HepG2 (cell line): ENCODE results near the gene GPR25. TPM values are rescaled to one million over a fixed set of nuclear protein-coding genes. Genes with fewer than 3 reads are reported as not detected.

ENCODE experiments used
- ATAC-seq: fragments of 200-7000 bp; cut with Tn5 transposase; 3 replicates; pipeline ENCODE4 v1.9.1; 2020; ENCODE audit warnings: mild to moderate bottlenecking, moderate library complexity
- BruUV-seq: library from RNA; stranded (reverse); fragments of 400-500 nt; replicated peaks from 2 replicates; lab custom pipeline; 2021; lab: Mats Ljungman, UMichigan
- CTCF ChIA-PET: fragments of 300-600 bp; formaldehyde crosslinking; extraction: SDS; loops from one replicate; lab custom pipeline; 2021; ENCODE audit warnings: low total read pairs, inconsistent platforms, low intra/inter-chr PET ratio; lab: Yijun Ruan, JAX
- POLR2A ChIA-PET: fragments of 350-600 bp; sonication (Branson Sonifier 250); formaldehyde crosslinking; loops from one replicate; lab custom pipeline; 2020; ENCODE audit warnings: antibody characterized with exemption, inconsistent platforms; lab: Yijun Ruan, JAX
- DNase-seq: peaks from one replicate; pipeline ENCODE4 v3.0.0-alpha.2; 2015; ENCODE audit warnings: low spot score
- FAIRE-seq: peaks from 3 replicates; lab custom pipeline; 2011; peaks lifted over from hg19 to GRCh38; lab: Jason Lieb, UNC
- H2AFZ ChIP-seq: one replicate; pipeline ENCODE4 v1.6.1; 2011; ENCODE audit warnings: low read length, inconsistent platforms
- H3K27ac ChIP-seq: fragments of 300-600 bp; 3 replicates; pipeline ENCODE4 v1.8.0; 2011; ENCODE audit warnings: mixed run types, mild to moderate bottlenecking, mixed read lengths, low read length, inconsistent platforms; ENCODE audit not compliant: insufficient read depth; ENCODE audit errors: extremely low read length
- H3K27me3 ChIP-seq, 2 experiments: fragments of 200-600 bp in 1 of 2; 2 replicates in 1 of 2; 3 replicates in 1 of 2; pipeline versions ENCODE4 v1.6.0 to v1.8.0; 2011; ENCODE audit warnings: low read length in 2 of 2, mild to moderate bottlenecking in 2 of 2, moderate library complexity in 2 of 2, inconsistent platforms in 1 of 2; ENCODE audit not compliant: insufficient read depth in 2 of 2, control insufficient read depth in 1 of 2
- H3K36me3 ChIP-seq, 2 experiments: fragments of 200-600 bp in 1 of 2; replicated peaks in 1 of 2; 2 replicates in 1 of 2; 3 replicates in 1 of 2; pipeline versions ENCODE4 v1.5.1 to v1.8.0; 2011; ENCODE audit warnings: low read length in 2 of 2, inconsistent platforms in 1 of 2; ENCODE audit not compliant: insufficient read depth in 2 of 2, control insufficient read depth in 1 of 2
- H3K4me1 ChIP-seq: 2 replicates; pipeline ENCODE4 v1.5.1; 2012; ENCODE audit warnings: low read length, inconsistent platforms; ENCODE audit not compliant: insufficient read depth
- H3K4me2 ChIP-seq: 2 replicates; pipeline ENCODE4 v1.6.0; 2011; ENCODE audit warnings: low read depth, low read length, inconsistent platforms
- H3K4me3 ChIP-seq, 3 experiments: fragments of 200-600 bp in 1 of 3; sonication (generic), shearing (Covaris generic) in 1 of 3; replicated peaks in 1 of 3; 2 replicates each; pipeline ENCODE4 v1.5.1; 2011 to 2016; ENCODE audit warnings: low read length in 3 of 3, inconsistent platforms in 2 of 3, low read depth in 2 of 3, mild to moderate bottlenecking in 2 of 3, control low read depth in 1 of 3, mixed read lengths in 1 of 3; ENCODE audit not compliant: insufficient read depth in 1 of 3
- H3K79me2 ChIP-seq: one replicate; pipeline ENCODE4 v1.6.1; 2011; ENCODE audit warnings: low read length, inconsistent platforms; ENCODE audit not compliant: insufficient read depth
- H3K9ac ChIP-seq: 2 replicates; pipeline ENCODE4 v1.6.0; 2011; ENCODE audit warnings: mild to moderate bottlenecking, low read depth, low read length, inconsistent platforms; ENCODE audit not compliant: insufficient read depth
- H3K9me3 ChIP-seq: 2 replicates; pipeline ENCODE4 v1.5.1; 2012; ENCODE audit warnings: mild to moderate bottlenecking, low read length
- H4K20me1 ChIP-seq: 2 replicates; pipeline ENCODE4 v1.6.0; 2011; ENCODE audit warnings: inconsistent platforms, mild to moderate bottlenecking, low read length, moderate library complexity; ENCODE audit not compliant: insufficient read depth
- AGO1 ChIP-seq: fragments of 200-400 bp; formaldehyde crosslinking; IDR thresholded peaks from 2 replicates; pipeline ENCODE4 v1.6.1; 2017; ENCODE audit warnings: mild to moderate bottlenecking, low read depth, low read length, moderate library complexity; ENCODE audit not compliant: poor library complexity, severe bottlenecking
- ETV5 ChIP-seq: IDR thresholded peaks from 2 replicates; pipeline ENCODE4 v1.6.1; 2018; ENCODE audit warnings: missing biosample characterization, missing genetic modification reagents, inconsistent platforms, borderline replicate concordance
- KDM4B ChIP-seq: sonication (generic); formaldehyde crosslinking; IDR thresholded peaks from 2 replicates; pipeline ENCODE4 v1.4.0; 2020; ENCODE audit warnings: missing genetic modification reagents
- NFE2 ChIP-seq: sonication (generic); formaldehyde crosslinking; IDR thresholded peaks from 2 replicates; pipeline ENCODE4 v1.4.0; 2020; ENCODE audit warnings: missing genetic modification reagents
- PCBP2 ChIP-seq: fragments of 200-400 bp; formaldehyde crosslinking; optimal IDR thresholded peaks from 2 replicates; pipeline ENCODE3; 2018; ENCODE audit warnings: low read length, low read depth; ENCODE audit not compliant: poor library complexity, severe bottlenecking
- RFXAP ChIP-seq: sonication (generic); formaldehyde crosslinking; IDR thresholded peaks from 2 replicates; pipeline ENCODE4 v1.4.0; 2020; ENCODE audit warnings: missing genetic modification reagents, borderline replicate concordance
- ZNF761 ChIP-seq: sonication (generic); formaldehyde crosslinking; conservative IDR thresholded peaks from 2 replicates; pipeline ENCODE4 v1.4.0; 2020; ENCODE audit warnings: mild to moderate bottlenecking, missing genetic modification reagents
- WGBS: methylation state at CpG from one replicate; pipeline ENCODE4 v1.1.6; 2017; ENCODE audit warnings: low lambda C conversion rate; 5-methylcytosine and 5-hydroxymethylcytosine counted together
- in situ Hi-C: cut with HindIII; loops from 2 replicates; pipeline ENCODE4 v1.10.0; 2017; ENCODE audit warnings: low pct_unique_long_range_greater_than_20kb; ENCODE audit not compliant: extremely low pct_ligation_motif_present
- intact Hi-C: fragments of 100-400 bp; cut with micrococcal nuclease; formaldehyde crosslinking; loops from one replicate; pipeline ENCODE4 v1.10.0; 2022; ENCODE audit not compliant: unreplicated experiment
- polyA plus RNA-seq, 8 experiments: library from polyadenylated mRNA; depleted of rRNA in 3 of 8; stranded (reverse) in 7 of 8; unstranded in 1 of 8; fragments of >200 nt; fragmentation: Illumina TruSeq in 4 of 8; extraction: Trizol in 4 of 8; gene quantifications; 2 replicates each; pipeline versions ENCODE4 v1.2.1 to v1.2.3, GENCODE V29; 2011 to 2016; ENCODE audit warnings: low read depth in 4 of 8, missing spikeins in 1 of 8, mixed read lengths in 1 of 8; ENCODE audit not compliant: insufficient read depth in 1 of 8
- total RNA-seq, 5 experiments: library from RNA; depleted of rRNA; stranded (reverse); fragments of >200 nt; fragmentation: Illumina TruSeq; extraction: Trizol; gene quantifications; 2 replicates each; pipeline ENCODE4 v1.2.3, GENCODE V29; 2016; ENCODE audit warnings: low read depth in 1 of 5
- TF ChIP-seq, protein P1 (sequence below): fragments of 450-650 bp; IDR thresholded peaks from 2 replicates; pipeline ENCODE4 v1.6.1; 2017
- TF ChIP-seq, protein P2 (sequence below): sonication (generic); IDR thresholded peaks from 2 replicates; pipeline ENCODE4 v1.6.1; 2016; ENCODE audit warnings: low read depth, borderline replicate concordance
- TF ChIP-seq, protein P3 (sequence below): sonication (generic); formaldehyde crosslinking; IDR thresholded peaks from 2 replicates; pipeline ENCODE4 v1.4.0; 2020; ENCODE audit warnings: missing genetic modification reagents, borderline replicate concordance

The GPR25 gene
- total and polyA plus RNA-seq, 2 of the 13 experiments (the other 11 are each of a cell fraction or from before 2014, with no cell fraction given), result not detected

DNA sequence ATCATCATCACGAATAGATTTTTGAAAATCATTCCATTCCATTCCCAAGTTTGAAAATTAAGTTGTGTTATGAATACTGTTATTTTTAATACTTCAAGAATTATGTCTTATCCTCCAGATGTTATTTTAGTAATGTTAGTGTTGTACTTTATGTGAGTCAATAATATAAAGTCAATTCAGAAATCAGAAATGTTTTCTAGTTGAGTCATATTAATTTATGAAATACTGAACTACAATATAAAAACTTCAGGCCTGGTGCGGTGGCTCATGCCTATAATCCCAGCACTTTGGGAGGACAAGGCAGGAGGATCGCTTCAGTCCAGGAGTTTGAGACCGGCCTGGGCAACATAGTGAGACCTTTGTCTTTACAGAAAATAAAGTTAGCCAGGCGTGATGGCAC, 38.4 kb upstream of the GPR25 start:
- intact Hi-C loops (no loop called here), in situ Hi-C loops (no loop called here)
- H3K79me2 ChIP-seq, result no peaks in the 10 kb centered on the region
- WGBS, result 95% methylated on average over 5 of the region's 5 CpGs
- no TSS peak for BruUV-seq
- H3K4me3 ChIP-seq, result no peak overlapping the region
- no peaks in the 10 kb centered on the region for H3K9me3 ChIP-seq
- no peak overlapping the region for H2AFZ ChIP-seq
- FAIRE-seq (no peak), ATAC-seq (no peak), DNase-seq (no peak)
- ChIA-PET CTCF (no interaction called here), POLR2A (no interaction called here)
- H3K4me1 ChIP-seq, result no peaks in the 10 kb centered on the region
- no peaks in the 10 kb centered on the region; a peak in 2 of 5 replicates for H3K36me3 ChIP-seq
- H3K4me2 ChIP-seq, result no peak overlapping the region
- no peak overlapping the region for H3K9ac ChIP-seq
- TF ChIP-seq, protein P1, sequence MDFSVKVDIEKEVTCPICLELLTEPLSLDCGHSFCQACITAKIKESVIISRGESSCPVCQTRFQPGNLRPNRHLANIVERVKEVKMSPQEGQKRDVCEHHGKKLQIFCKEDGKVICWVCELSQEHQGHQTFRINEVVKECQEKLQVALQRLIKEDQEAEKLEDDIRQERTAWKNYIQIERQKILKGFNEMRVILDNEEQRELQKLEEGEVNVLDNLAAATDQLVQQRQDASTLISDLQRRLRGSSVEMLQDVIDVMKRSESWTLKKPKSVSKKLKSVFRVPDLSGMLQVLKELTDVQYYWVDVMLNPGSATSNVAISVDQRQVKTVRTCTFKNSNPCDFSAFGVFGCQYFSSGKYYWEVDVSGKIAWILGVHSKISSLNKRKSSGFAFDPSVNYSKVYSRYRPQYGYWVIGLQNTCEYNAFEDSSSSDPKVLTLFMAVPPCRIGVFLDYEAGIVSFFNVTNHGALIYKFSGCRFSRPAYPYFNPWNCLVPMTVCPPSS, result no peak
- TF ChIP-seq, protein P2, sequence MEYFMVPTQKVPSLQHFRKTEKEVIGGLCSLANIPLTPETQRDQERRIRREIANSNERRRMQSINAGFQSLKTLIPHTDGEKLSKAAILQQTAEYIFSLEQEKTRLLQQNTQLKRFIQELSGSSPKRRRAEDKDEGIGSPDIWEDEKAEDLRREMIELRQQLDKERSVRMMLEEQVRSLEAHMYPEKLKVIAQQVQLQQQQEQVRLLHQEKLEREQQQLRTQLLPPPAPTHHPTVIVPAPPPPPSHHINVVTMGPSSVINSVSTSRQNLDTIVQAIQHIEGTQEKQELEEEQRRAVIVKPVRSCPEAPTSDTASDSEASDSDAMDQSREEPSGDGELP, result no peak
- TF ChIP-seq, all 625 proteins: peak for 0
- Histone ChIP-seq H3K27me3 (no peaks in the 10 kb centered on the region), H4K20me1 (no peaks in the 10 kb centered on the region), H3K27ac (no peak overlapping the region)

DNA sequence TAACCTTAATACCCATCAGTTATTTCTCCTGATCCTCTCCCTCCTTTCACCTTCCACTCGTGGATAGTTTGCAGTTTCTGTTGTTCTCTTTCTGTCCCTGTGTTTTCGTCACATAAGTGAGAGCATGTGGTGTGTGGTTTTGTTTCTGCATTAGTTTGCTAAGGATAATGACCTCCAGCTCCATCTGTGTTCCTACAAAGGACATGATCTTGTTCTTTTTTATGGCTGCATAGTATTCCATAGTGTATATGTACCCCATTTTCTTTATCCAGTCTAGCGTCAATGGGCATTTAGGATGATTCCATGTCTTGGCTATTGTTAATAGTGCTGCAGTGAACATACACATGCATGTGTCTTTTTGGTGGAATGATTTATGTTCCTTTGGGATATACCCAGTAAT, 36.6 kb upstream of the GPR25 start:
- no peaks in the 10 kb centered on the region for H3K4me1 ChIP-seq
- peaks cover 0 to 1% of the 10 kb centered on the region in 2 experiments; a peak in 2 of 5 replicates for H3K36me3 ChIP-seq
- intact Hi-C loops (no loop called here), in situ Hi-C loops (no loop called here)
- FAIRE-seq, result no peak
- DNase-seq, result no peak
- BruUV-seq, result no TSS peak
- H3K9ac ChIP-seq, result no peak overlapping the region
- ChIA-PET CTCF (no interaction called here), POLR2A (no interaction called here)
- ATAC-seq, result no peak
- no peak overlapping the region for H3K27ac ChIP-seq
- 94% methylated on average over 3 of the region's 3 CpGs for WGBS
- no peak overlapping the region for H3K4me3 ChIP-seq
- TF ChIP-seq ZNF761 (CRISPR knock-in tag) (no peak), KDM4B (CRISPR knock-in tag) (no peak), AGO1 (no peak), NFE2 (no peak), PCBP2 (no peak), RFXAP (CRISPR knock-in tag) (no peak), ETV5 (CRISPR knock-in tag) (no peak)
- TF ChIP-seq, protein P3, sequence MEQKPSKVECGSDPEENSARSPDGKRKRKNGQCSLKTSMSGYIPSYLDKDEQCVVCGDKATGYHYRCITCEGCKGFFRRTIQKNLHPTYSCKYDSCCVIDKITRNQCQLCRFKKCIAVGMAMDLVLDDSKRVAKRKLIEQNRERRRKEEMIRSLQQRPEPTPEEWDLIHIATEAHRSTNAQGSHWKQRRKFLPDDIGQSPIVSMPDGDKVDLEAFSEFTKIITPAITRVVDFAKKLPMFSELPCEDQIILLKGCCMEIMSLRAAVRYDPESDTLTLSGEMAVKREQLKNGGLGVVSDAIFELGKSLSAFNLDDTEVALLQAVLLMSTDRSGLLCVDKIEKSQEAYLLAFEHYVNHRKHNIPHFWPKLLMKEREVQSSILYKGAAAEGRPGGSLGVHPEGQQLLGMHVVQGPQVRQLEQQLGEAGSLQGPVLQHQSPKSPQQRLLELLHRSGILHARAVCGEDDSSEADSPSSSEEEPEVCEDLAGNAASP (CRISPR knock-in tag), result no peak
- no peaks in the 10 kb centered on the region for H3K9me3 ChIP-seq
- no peaks in the 10 kb centered on the region for H3K79me2 ChIP-seq
- H4K20me1 ChIP-seq, result no peaks in the 10 kb centered on the region
- H3K4me2 ChIP-seq, result no peak overlapping the region
- no peaks in the 10 kb centered on the region for H3K27me3 ChIP-seq
- no peak overlapping the region for H2AFZ ChIP-seq
